Stomach (tissue), 9 donors: ENCODE data around the gene EGLN1. TPM values are rescaled to one million over a fixed set of nuclear protein-coding genes. Genes with fewer than 3 reads are reported as not detected.

Experiments
- DNase-seq, 2 donors: peaks; one replicate each; pipeline versions ENCODE4 v3.0.0 to v3.0.0-alpha.2; 2013 to 2019
- H3K27ac ChIP-seq, 5 donors: fragments of 200-600 bp in 4 of 5; sonication (generic) in 4 of 5; one replicate each; pipeline ENCODE4 v1.5.1; 2013 to 2019; ENCODE audit warnings: mild to moderate bottlenecking in 1 of 5, moderate library complexity in 1 of 5
- H3K27me3 ChIP-seq, 3 donors: fragments of 200-600 bp; sonication (generic); one replicate each; pipeline ENCODE4 v1.5.1; 2017 to 2019; ENCODE audit warnings: mixed run types in 1 of 3
- H3K36me3 ChIP-seq, 4 donors: fragments of 200-600 bp; sonication (generic); 1 replicate in 3 of 4; 2 replicates in 1 of 4; pipeline ENCODE4 v1.5.1; 2016 to 2019
- H3K4me1 ChIP-seq, 4 donors: fragments of 200-600 bp; sonication (generic); one replicate each; pipeline ENCODE4 v1.5.1; 2016 to 2019
- H3K4me3 ChIP-seq, 4 donors: fragments of 200-600 bp; sonication (generic) in 3 of 4; one replicate each; pipeline ENCODE4 v1.5.1; 2016 to 2019; ENCODE audit warnings: mild to moderate bottlenecking in 1 of 4
- H3K9me3 ChIP-seq, 4 donors: fragments of 200-600 bp; sonication (generic); one replicate each; pipeline ENCODE4 v1.5.1; 2016 to 2019
- EP300 ChIP-seq: sonication (generic); formaldehyde crosslinking; IDR thresholded peaks from one replicate; pipeline ENCODE4 v1.6.1; 2017; ENCODE audit warnings: antibody characterized with exemption
- POLR2A ChIP-seq, 4 donors: fragments of 450-650 bp; IDR thresholded peaks; one replicate each; pipeline ENCODE4 v1.6.1; 2016; ENCODE audit warnings: antibody characterized with exemption in 4 of 4, control low read depth in 2 of 4, mild to moderate bottlenecking in 1 of 4, moderate library complexity in 1 of 4
- POLR2AphosphoS5 ChIP-seq, 3 donors: sonication (generic); formaldehyde crosslinking; IDR thresholded peaks; one replicate each; pipeline ENCODE4 v1.6.1; 2016; ENCODE audit warnings: antibody characterized with exemption in 3 of 3
- WGBS, 5 donors: extraction: QIAGEN DNeasy Blood & Tissue Kit in 3 of 5; methylation state at CpG; one replicate each; pipeline versions ENCODE4 v1.1.5 to v1.1.7; 2013 to 2018; 5-methylcytosine and 5-hydroxymethylcytosine counted together
- intact Hi-C: fragments of 100-400 bp; cut with DNase I; formaldehyde crosslinking; loops from one replicate; pipeline ENCODE4 v1.15.1; 2023; ENCODE audit warnings: low total_unique reads
- polyA plus RNA-seq, 3 donors: library from polyadenylated mRNA; stranded (reverse); fragments of 200-250 nt; gene quantifications; one replicate each; pipeline ENCODE4 v1.2.3, GENCODE V29; 2013
- total RNA-seq, 5 donors: library from RNA; depleted of rRNA; stranded (reverse); fragments of >200 nt; gene quantifications; one replicate each; pipeline versions ENCODE4 v1.1.0 to v1.2.3, GENCODE V29; 2014 to 2016
- TF ChIP-seq, protein P1 (sequence below), 7 experiments: fragments of 450-650 bp in 4 of 7; fragments of 200-600 bp in 3 of 7; sonication (generic) in 3 of 7; IDR thresholded peaks; one replicate each; pipeline ENCODE4 v1.5.1; 2016 to 2019; ENCODE audit warnings: antibody characterized with exemption in 7 of 7, control low read depth in 2 of 7, mild to moderate bottlenecking in 1 of 7
- donor health status: healthy with polysubstance abuse.
- donor health status: Bipolar disorder and iron deficiency.
- donor health status: healthy.

EGLN1 gene
- total and polyA plus RNA-seq, 8 donors = 7.0 to 43.0 (median 15.6) TPM

DNA sequence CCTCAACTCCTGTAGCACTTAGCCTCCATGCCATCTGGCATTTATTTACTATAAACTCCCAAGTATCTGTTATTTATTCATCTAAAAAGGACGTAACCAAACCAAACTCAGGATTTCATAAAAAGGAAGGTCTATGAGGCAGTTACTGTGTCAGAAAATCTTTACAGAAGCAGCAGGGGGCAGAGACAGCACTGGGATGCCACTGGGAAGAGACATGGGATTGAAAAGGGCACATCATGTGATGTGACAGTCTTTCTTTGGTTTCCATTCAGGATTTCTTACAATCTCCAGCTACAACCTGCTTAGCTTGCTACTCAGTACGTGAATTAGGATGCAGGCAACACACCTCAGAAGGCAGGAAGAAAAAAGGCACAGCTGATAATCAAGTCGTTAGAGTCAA, 52.8 kb downstream of the EGLN1 start:
- TF ChIP-seq POLR2AphosphoS5 (IDR thresholded peaks at IDR 0.05) = no peak
- H3K36me3 ChIP-seq = peaks cover 0 to 57% (median 42%) of the 10 kb centered on the region in 4 donors
- peaks cover 0 to 16% (median 2%) of the 10 kb centered on the region in 4 donors for H3K4me1 ChIP-seq
- no peak overlapping the region for H3K4me3 ChIP-seq
- no peak for DNase-seq
- 63 to 88% (median 70%) methylated on average over 3 of the region's 3 CpGs for WGBS, 5 donors
- H3K27me3 ChIP-seq = no peaks in the 10 kb centered on the region
- no peaks in the 10 kb centered on the region for H3K9me3 ChIP-seq
- intact Hi-C loops = no loop called here
- no peak overlapping the region for H3K27ac ChIP-seq

GRCh38 chr1:231364192-231364591, 57.9 kb downstream of the EGLN1 start:
- 78 to 92% (median 87%) methylated on average over 5 of the region's 5 CpGs for WGBS, 5 donors
- TF ChIP-seq POLR2A (IDR thresholded peaks at IDR 0.05) (no peak), POLR2AphosphoS5 (IDR thresholded peaks at IDR 0.05) (no peak), EP300 (no peak)
- TF ChIP-seq, protein P1, sequence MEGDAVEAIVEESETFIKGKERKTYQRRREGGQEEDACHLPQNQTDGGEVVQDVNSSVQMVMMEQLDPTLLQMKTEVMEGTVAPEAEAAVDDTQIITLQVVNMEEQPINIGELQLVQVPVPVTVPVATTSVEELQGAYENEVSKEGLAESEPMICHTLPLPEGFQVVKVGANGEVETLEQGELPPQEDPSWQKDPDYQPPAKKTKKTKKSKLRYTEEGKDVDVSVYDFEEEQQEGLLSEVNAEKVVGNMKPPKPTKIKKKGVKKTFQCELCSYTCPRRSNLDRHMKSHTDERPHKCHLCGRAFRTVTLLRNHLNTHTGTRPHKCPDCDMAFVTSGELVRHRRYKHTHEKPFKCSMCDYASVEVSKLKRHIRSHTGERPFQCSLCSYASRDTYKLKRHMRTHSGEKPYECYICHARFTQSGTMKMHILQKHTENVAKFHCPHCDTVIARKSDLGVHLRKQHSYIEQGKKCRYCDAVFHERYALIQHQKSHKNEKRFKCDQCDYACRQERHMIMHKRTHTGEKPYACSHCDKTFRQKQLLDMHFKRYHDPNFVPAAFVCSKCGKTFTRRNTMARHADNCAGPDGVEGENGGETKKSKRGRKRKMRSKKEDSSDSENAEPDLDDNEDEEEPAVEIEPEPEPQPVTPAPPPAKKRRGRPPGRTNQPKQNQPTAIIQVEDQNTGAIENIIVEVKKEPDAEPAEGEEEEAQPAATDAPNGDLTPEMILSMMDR (IDR thresholded peaks at IDR 0.05) = no peak
- Histone ChIP-seq H3K4me1 (peaks cover 0 to 3% (median 1%) of the 10 kb centered on the region in 4 donors), H3K27me3 (no peaks in the 10 kb centered on the region), H3K4me3 (no peak overlapping the region), H3K27ac (no peak overlapping the region), H3K9me3 (no peaks in the 10 kb centered on the region), H3K36me3 (peaks cover 0 to 50% (median 41%) of the 10 kb centered on the region in 4 donors)
- intact Hi-C loops = no loop called here
- DNase-seq = no peak

- H3K4me1 ChIP-seq = peaks cover 0 to 2% (median 0%) of the 10 kb centered on the region in 4 donors
- H3K36me3 ChIP-seq = peaks cover 0 to 44% (median 36%) of the 10 kb centered on the region in 4 donors
- H3K27me3 ChIP-seq = no peaks in the 10 kb centered on the region
- 69 to 92% (median 77%) methylated on average over 1 of the region's 1 CpG for WGBS, 5 donors
- DNase-seq = no peak
- no peak overlapping the region for H3K4me3 ChIP-seq
- no peak overlapping the region for H3K27ac ChIP-seq
- no peaks in the 10 kb centered on the region for H3K9me3 ChIP-seq
- intact Hi-C loops = no loop called here
- no peak for TF ChIP-seq POLR2AphosphoS5 (IDR thresholded peaks at IDR 0.05)
- TF ChIP-seq, protein P1 (IDR thresholded peaks at IDR 0.05) = no peak
- no peak for TF ChIP-seq EP300
- no peak for TF ChIP-seq POLR2A (IDR thresholded peaks at IDR 0.05)
Observed at GRCh38 chr1:231363624-231364023, 58.5 kb downstream of the EGLN1 start.

DNA sequence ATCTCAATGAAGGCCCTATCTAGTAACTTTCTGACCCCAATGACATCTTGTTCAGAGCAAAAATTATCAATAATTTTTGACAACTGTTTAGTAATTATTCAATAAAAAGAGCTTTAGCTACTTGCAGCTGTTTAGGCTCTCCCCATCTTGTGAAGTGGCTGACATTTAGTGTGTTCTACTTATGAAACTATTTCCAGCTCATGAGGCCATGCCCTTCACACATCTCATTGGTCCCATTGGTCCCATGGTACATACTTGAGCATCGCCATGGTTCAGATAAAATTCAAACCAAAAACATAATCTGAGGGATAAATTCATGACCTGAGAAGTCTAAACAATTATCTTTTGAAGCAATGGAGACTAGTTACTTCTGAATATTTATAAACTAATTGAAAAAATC, 59.8 kb downstream of the EGLN1 start:
- no peaks in the 10 kb centered on the region for H3K27me3 ChIP-seq
- no peak overlapping the region for H3K27ac ChIP-seq
- 87 to 98% (median 93%) methylated on average over 1 of the region's 1 CpG for whole genome bisulfite sequencing, 5 donors
- TF ChIP-seq POLR2AphosphoS5 (IDR thresholded peaks at IDR 0.05) = no peak
- TF ChIP-seq EP300 = no peak
- no peak for TF ChIP-seq POLR2A (IDR thresholded peaks at IDR 0.05)
- TF ChIP-seq, protein P1 (IDR thresholded peaks at IDR 0.05) = no peak
- H3K4me3 ChIP-seq = no peak overlapping the region
- no peaks in the 10 kb centered on the region for H3K9me3 ChIP-seq
- H3K4me1 ChIP-seq = peaks cover 6 to 11% (median 9%) of the 10 kb centered on the region in 4 donors
- H3K36me3 ChIP-seq = peaks cover 0 to 34% (median 26%) of the 10 kb centered on the region in 4 donors
- intact Hi-C loops = no loop called here
- no peak for DNase-seq

DNA sequence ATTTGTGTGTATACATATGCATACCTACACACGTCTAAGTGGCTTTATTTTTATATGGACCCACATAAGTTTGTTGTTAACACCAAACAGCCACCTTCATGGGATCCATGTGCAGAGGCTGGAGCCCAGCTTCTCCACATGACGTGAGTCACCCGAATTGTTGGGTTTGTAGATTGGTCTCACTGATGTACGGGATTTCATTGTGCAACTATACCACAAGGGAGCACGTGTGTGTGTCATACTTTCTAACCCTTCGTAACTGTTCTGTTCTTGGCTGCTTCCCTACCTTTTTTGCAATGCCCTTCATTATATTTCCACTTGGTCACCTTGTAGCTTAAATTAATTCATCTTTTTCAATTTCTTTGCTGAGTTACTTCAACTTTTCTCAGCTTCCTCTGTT, 63.0 kb downstream of the EGLN1 start:
- Histone ChIP-seq H3K27ac (no peak overlapping the region), H3K36me3 (peaks cover 0 to 8% (median 3%) of the 10 kb centered on the region in 4 donors), H3K4me1 (peaks cover 6 to 26% (median 12%) of the 10 kb centered on the region in 4 donors), H3K9me3 (no peaks in the 10 kb centered on the region), H3K4me3 (no peak overlapping the region), H3K27me3 (no peaks in the 10 kb centered on the region)
- 78 to 84% (median 81%) methylated on average over 6 of the region's 6 CpGs for WGBS, 5 donors
- TF ChIP-seq POLR2AphosphoS5 (IDR thresholded peaks at IDR 0.05) = peak in 1 of 3 donors; percentile 37
- TF ChIP-seq EP300 = no peak
- DNase-seq = no peak
- intact Hi-C loops = loop anchor here (10.0 kb wide), 1 partner anchor 56 kb away; no protein-coding TSS in a partner anchor
